ENCODE data around the gene TMEM163.
A peak's percentile ranks its signal among the peaks of the same experiment; 100 is the strongest.

TMEM163 gene

DNA sequence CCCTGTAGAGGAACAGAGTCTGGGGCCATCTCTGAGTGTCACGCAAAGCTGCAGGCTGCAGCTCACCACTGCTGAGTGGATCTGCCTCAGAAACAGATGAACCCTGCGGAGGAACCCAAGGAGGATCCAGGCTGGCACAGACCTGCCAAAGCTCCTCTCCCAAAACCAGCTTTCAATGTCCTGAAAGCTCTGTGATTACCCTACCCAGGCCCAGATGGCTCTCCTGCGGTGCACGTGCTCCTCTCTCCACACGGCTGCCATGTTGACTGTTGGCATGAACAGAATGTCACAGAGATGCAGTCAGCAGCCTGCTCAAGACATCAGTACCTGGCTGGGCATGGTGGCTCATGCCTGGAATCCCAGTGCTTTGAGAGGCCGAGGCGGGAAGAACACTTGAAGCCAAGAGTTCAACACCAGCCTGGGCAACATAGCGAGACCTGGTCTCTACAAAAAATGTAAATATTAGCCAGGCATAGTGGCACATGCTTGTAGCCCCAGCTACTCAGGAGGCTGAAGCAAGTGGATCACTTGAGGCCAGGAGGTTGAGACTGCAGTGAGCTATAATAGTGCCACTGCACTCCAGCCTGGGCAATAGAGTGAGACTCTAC lies 248.1 kb downstream of the TMEM163 start:
- no peak for DNase-seq

DNA sequence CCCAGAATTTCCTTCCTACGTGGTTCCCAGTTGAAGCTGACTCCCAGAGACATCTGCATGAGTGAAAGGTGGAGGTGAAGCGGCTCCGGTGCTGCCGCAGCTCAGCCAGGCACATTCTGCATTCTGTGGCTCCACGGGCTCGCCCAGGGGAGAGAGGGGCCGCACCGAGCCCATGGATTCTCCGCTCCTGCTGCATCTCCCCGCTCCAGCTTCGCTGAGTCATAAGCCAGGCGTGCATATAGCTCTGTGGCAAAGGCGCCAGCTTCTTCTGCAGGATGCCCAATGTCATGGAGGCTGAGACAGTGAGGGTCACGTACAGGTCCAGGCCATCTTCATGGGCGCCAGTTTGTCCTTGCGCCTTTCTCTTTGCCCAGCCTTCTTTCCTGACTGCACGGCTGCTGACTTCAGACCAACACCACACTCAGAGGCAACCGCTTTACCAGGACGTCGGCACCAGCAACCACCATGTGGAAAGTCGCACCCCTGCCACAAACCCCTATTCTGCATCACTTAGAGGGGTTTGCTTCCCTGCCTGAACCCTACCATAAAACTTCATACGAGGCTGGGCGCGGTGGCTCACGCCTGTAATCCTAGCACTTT lies 249.2 kb downstream of the TMEM163 start:
- no peak for DNase-seq

DNA sequence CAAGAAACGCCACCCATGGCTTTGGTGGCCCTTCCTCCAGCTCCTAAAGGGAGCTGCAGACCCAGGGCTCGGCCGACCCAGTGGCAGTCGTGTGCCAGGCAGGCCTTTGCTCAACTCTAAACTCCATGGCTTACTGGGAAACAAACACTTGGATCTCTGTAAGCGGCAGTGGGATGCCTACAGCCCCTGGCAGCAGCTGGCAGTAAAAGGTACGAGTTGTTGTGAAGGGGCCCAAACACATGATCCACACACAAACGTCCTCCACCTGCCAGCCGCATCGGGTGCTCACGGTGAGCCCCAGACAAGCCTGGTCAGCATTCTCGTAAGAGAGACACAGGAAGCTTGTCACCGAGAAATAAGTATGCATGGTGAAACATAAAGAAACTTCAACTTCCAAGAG lies 250.0 kb downstream of the TMEM163 start:
- DNase-seq = no peak

DNA sequence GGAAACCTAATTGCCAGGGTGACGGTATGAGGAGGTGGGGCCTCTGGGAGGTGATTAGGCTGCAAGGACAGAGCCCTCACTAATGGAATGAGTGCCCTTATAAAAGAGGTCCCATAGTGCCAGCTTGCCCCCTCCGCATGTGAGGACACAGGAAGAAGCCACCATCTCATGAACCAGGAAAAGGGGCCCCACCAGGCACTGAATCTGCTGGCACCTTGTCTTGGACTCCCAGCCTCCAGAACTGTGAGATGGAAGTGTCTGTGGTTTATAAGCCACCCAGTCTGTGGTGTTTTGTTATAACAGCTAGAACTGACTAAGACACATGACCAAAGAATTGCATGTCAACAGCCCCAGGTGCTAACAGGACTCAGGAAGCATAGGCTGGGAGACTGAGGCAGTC lies 250.6 kb downstream of the TMEM163 start:
- DNase-seq = no peak

DNA sequence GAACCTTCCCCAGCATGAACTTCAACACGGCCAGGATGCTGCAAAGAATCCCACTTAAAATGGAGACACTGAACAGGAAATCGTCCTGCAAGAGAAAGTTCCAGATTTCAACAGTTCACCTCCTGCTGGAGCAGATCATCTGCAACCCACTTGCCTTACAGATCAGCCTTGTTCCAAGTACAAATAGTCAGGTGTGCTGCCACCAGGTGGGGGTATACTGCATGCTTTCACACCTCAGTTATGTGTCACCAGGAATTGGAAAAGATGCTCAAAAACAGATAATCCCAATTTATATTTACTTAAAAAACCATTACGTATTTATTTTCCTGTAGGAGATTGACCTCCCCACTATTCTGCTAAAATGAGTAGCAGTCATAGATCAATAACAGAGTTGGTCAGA lies 252.7 kb downstream of the TMEM163 start:
- peak; percentile 27 to 29 for DNase-seq

DNA sequence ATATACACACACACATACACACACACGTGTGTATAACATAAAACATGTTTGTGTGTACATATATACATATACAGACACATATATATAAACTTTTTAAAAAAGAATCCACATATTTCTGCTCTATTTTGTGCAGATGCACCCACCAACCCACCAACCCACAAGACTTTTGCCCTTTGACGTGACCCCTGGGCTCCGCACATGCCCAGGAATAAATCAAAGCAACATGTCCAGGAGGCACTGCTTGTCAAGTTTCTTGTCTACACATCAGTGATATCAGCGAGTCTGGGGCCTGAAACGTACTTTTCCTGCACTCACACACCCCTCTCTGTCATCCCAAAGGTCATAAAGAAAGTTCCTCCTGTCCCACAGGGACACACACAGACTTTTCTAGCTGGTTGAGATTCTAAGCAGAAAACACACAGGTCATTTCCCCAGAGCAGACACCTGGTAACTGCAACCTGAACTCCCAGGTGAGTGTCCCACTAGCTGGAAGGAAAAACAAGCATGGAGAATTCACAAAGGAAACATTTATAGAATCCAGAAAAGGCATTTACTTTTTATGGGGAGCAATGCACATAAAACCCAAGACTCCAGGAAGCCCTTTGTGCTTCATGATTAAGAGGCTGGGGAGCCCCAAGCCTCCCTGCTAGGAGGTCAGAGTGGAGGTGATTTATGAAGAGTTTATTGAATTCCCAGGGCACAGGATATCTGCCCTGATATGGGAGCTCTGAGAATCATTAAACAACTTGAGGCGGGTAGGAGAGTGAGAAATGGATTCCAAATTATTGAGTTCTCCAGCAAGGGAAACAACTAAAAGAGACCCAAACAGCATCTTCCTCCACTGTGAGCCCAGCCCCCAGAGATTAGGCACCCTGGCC lies 253.3 kb downstream of the TMEM163 start:
- DNase-seq = no peak

DNA sequence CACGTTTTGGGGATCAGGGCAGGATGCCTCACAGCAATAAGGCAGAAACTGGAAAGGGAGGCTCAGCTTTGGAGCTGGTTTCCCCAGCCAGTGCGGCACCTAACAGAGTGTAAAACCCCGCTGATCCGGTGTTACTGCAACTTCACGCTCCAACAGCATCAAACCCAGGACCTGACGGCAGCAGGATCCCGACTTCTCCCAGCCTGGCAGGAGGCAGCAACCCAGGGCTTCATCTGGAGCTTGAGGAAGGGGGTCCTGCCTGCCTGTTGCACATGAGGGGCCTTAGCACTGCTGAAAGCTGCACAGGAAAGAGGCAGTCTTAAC lies 255.1 kb downstream of the TMEM163 start:
- no peak for DNase-seq

DNA sequence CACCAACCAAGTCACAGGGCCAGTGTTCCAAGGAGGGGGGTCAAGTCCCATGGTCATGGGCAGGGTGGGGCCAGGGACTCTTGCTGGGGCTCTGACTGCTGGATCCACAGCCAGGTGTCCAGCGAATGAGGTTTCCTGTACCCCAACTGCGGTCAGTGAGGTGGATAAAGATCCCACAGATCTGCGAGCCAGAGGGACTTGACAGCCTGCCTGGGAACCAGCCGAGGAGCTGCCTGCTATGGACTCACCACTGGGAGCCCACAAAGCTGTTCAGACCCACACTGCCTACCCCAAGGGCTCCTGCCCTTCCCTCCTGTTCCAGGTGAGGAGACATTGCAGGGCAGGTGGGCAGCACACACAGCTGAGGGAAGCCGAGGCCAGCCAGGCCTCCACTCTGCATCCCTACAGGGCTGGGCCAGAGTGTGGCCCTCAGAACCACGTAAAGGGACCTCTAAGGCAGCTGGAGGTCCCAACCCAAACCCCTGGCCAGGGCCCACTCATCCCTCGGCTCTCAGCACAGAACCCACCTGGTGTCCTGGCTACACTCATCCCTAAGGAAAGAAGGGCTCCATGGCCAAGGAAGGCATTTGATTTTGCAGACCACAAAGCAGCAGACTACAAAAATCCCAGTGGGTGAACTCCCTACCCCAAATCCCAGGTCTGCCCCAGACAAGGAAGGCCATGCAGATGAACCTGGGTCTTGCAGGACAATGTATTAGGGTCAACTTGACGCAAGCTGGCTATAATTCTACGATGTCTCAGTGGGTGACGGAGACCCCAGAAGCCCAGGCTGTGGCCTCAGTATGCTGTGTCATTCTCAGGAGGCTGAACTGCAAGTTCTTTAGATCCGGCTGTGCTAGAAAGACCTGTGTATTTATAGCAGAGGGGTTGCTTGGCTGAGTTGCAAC lies 255.8 kb downstream of the TMEM163 start:
- no peak for DNase-seq

DNA sequence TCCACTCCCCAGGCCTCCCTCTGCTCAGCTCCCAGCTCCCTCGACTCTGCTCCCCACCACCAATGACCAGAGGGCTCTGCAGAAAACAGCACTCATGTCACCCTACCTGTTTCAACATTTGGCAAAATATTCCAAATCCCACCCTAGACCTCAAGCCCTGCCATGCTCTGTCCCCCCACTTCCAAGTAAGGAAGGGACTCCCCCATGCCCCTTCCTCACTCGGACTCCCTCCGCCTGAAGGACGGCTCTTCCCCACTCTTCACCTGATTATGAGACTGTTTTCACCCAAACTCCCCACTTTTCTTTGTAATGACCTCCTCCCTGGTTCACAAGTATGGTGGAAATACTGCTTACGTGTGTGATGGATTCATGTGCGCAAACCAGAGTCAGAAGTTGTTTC lies 256.5 kb downstream of the TMEM163 start:
- no peak for DNase-seq

DNA sequence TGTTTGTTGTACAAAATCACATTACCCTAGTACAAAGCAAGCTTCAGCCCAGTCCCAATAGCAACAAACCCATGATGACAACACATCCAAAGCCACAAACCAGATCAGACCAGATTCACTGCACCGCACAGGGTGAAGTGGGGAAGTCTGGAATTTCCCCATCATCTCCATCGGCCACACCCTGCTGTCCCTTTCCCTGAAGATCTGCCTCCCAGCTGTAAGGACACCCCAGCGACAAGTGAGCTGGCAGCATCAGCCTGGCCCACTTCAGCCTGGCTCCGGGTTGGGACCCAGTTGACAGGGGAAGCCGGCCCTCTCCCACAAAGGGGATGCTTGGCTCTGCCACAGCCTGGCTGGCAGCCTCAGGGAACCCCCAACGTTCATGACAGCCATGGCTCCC lies 257.3 kb downstream of the TMEM163 start:
- DNase-seq = no peak

DNA sequence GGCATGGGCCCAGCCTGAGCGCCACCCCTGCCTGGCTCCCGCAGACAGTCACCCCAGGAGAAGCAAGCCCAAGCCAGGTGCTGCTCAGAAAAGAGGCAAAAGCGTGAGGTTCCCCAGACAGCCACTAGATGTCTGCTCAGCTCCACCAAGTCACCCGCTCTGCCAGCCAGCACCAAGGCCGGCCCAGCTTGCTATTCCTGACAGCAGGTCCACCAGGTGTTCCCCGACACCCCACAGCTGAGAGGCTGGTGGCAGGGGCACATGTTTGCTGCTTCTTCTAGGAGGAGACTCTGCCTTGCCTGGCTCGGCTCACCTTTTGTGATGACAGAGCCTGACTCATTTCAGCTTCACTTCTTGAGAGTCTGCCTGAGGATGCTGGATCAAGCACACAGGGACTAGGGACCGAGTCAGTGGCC lies 258.2 kb downstream of the TMEM163 start:
- DNase-seq = peak; percentile 21 to 50

DNA sequence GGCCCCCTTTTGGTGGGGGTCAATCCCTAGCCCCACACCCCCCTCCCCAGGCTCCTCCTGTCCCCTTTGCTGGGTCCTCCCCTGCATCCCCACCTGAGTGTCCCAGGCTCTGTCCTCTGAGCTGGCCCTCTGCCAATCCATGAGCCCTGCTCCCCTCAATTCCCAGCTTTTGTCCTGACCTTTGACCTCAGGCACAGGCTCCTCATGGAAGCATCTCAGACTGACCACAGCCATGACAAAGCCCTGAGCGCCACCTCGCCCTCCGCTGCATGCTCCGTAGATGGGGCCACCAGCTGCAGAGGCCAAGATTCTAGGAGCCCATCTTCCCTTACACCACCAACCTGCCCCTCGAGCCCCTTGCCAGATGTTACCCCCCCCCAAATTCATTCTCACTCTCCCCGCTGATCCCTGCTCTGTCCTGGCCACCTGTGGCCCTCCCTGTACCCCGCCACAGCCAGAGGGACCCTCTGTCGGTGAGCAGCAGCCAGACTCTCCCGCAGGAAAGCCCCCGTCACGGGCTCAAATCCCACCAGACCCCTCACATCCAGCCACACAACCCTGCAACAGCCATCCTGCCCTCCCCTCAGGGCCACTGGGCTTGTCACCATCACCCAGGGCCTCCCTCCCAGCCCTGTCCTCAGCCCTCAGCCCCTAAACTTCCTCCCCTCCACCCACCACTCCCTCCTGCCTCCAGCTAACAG lies 258.9 kb downstream of the TMEM163 start:
- DNase-seq = no peak

DNA sequence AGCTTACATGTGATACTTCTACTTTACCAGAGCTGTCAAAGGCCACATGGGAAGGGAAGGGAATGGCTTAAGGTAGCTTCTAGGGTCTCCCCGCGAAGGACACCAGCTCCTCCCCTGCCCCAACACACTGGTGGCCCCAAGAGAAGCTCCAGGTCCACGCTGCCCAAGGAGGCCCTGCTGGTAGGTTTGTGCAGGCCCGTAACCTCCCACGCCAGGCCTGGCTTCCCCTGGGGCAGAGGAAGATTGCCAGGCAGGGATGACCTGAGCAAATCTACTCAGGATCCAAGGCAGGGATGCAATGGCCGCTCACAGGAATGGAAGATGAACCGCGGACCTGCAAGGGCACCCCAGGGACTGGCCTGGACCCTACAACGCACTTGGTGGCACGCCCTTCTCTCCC lies 259.9 kb downstream of the TMEM163 start:
- no peak for DNase-seq

DNA sequence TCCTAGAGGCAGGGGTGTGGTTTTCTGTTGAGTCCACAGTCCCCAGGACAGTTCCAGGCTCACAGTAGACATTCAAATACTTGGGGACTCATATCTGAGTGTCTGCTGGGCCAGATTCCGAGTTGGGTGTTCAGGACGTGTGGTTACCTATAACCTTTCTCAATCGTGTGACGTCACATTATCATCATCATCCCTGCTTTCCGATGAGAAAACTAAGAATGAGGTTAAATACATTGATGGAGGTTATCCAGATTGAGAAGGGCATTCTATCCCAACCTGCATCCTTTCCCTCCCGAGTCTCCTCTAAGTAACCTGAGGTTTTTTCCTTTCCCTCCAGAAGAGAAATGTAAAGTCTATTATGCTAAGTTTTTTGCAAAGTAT lies 260.3 kb downstream of the TMEM163 start:
- DNase-seq = no peak

DNA sequence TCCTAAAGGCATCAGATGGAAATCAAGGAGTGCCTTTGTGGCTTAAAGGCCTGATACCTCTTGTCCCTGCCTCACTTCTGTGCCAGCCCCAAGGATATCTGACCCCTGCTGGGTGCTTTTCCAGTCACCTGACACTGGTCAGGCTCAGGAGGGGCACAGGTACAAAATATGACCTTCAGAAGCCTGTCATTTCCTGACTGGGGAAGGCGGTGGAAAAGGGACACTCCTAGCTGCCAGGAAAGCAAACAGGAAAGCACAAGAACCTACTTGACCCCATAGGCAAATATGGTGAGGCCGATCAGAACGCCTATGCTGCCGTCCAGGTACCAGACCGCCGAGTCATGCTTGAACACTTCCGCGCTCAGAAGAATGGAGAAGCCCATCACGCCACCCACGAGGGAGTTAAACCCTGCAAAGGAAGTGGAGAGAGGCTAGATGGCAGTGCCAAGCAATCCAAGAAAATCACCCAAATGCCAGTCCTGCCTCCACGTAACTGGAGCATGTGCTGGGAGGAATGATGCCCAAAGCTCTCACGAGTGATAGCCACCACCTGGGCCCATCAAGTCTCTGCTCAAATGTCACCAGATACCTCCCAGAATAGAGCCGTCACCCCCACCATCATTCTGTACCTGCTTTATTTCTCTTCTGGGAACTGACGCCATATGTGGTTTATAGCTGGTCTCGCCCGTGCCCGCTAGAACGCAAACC lies 260.9 kb downstream of the TMEM163 start:
- no peak for DNase-seq

DNA sequence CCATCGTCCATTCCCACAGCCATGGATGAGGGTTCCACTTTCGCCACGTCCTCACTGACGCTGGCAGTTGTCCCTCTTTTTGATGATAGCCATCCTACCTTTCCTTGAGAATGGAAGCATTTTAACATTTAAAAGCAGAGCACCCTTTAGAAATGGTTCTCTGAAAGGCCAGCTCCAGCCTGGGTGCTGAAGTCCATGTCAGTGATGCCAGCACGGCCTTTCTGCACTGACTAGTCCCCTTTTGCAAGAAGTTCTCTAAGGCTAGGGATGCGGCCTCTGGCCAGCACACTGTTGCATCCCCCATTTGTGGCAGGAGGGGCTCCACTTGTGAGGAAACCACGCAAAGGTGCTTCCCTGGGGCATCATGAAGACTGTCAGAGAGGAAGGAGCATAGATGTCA lies 261.4 kb downstream of the TMEM163 start:
- no peak for DNase-seq

DNA sequence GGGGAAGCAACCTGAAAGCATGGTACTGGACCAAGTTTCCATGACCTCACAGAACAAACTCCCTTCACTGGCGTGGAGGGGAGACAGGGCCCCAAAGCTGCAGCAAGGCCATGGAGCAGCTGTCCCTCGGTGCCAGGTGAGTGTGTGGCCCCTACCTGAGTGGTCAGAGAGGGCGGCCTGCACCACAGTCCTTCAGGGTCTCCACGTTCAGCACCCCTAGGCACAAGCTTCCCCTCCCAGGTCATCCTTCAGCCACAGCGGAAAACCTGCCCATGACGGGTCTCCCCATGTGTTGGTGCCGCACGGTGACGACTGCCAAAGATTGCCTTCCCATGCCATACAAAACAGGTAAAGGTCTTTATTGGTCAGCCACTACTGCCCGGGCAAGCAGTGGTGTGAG lies 263.4 kb downstream of the TMEM163 start:
- DNase-seq = no peak

DNA sequence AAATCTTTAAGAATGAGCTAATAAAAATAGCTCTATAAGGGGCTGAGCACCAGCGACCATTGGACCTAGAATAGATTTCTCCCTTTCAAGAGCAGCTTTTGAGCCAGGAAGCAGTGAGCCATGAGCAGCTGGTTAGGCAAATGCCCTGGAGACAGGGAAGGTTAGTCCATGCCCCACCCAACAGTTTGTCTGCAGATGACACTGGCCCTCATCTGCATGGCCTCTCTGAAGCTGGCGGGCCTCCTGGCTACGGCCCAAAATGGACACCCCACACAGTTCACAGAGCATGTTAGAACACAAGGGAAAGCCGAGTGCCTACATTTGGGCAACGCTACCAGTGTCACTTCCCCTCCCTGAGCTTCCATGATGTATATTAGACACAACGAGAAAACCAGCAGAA lies 263.9 kb downstream of the TMEM163 start:
- DNase-seq = no peak

DNA sequence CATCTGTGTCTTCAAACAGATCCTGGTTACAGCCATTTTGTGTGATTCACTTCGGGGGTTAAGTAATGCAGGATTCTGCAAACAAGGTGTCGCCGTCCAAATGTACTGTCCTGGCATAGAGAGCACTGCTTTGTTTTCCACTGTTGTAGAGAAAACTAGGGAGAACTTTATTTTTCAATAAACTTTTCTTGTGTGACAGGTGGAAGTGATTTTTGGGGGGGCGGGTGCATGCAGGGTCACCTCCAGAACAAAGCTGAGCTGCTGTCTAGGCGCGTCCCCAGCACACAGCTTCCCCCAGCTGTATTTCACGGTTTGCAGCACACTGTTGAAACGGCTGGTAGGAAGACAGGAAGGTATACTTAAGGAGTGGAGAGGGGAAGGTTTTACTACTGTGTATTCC lies 264.4 kb downstream of the TMEM163 start:
- no peak for DNase-seq

DNA sequence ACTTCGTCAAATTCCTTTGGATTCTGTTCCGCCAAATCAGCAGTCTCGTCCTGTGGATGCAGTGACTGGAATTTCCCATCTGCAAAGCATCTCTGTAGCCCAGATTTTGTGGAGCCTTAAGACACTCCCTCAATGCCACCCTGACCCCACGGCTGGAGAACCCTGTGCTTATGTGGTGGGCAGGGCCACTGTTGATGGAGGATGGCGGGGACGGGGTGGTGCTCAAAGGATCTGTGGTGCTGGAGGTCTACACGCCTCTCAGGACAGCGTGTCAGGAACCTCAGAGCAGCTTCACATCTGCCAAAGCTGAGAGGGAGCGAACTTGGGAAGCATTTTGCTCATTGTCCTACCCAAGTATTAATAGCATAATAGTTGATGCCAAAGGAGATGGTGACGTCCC lies 264.8 kb downstream of the TMEM163 start:
- no peak for DNase-seq

DNA sequence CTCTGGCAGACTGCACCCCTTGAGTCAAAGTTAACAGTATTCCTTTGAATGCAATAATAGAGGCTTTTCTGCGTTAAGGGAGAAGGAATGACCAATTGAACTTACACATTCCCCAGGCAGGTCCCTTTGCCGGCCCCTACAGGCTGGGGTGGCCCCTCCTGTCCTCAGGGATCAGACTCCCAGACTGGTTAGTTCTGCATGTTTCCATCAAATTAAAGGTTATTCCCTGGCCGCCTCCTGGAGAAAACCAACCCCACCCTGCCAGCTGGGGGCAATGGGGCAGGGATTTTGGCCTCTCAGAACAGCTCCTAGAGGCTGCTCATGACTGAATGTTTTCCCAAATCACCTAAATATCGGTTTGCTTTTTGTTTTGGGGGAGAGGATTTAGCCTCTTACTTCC lies 265.3 kb downstream of the TMEM163 start:
- DNase-seq = no peak
